GM20000 (cell line): ENCODE data around the gene PRDM5.

Source experiments
- DNase-seq: peaks from one replicate; pipeline ENCODE4 v3.0.0; 2012; ENCODE audit warnings: low spot score
- TF ChIP-seq, protein P1 (sequence below): IDR thresholded peaks from 2 replicates; pipeline ENCODE4 v1.5.1; 2012; ENCODE audit warnings: mild to moderate bottlenecking, control low read depth; ENCODE audit errors: extremely low read depth, missing control alignments

Gene PRDM5

GRCh38 chr4:120915336-120915735, 7.2 kb downstream of the PRDM5 start:
- no peak for DNase-seq

GRCh38 chr4:120903419-120903818, 19.1 kb downstream of the PRDM5 start:
- TF ChIP-seq, protein P1, sequence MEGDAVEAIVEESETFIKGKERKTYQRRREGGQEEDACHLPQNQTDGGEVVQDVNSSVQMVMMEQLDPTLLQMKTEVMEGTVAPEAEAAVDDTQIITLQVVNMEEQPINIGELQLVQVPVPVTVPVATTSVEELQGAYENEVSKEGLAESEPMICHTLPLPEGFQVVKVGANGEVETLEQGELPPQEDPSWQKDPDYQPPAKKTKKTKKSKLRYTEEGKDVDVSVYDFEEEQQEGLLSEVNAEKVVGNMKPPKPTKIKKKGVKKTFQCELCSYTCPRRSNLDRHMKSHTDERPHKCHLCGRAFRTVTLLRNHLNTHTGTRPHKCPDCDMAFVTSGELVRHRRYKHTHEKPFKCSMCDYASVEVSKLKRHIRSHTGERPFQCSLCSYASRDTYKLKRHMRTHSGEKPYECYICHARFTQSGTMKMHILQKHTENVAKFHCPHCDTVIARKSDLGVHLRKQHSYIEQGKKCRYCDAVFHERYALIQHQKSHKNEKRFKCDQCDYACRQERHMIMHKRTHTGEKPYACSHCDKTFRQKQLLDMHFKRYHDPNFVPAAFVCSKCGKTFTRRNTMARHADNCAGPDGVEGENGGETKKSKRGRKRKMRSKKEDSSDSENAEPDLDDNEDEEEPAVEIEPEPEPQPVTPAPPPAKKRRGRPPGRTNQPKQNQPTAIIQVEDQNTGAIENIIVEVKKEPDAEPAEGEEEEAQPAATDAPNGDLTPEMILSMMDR: no peak
- DNase-seq: no peak

More at GRCh38 chr4:120915336-120915735, 7.2 kb downstream of the PRDM5 start:
- TF ChIP-seq, protein P1: no peak

DNA sequence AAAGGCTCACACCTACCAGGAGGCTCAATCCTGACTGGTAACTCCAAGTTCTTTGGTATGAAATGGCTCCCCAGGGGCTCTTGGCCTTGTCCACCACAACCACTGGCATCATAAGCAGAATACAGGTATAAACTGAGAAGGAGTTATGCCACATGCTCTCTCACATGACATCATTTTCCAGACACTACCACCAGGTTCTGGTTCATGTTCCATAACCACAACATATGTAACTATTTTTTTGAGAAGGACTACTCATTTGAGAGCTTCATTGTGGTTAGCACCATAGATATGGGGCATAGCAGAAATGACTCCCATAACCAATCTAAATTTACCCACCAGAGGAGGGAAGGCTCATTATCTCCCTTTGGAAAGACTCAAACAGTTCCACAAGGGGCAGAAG, 19.6 kb downstream of the PRDM5 start:
- DNase-seq: no peak
- TF ChIP-seq, protein P1: no peak

DNA sequence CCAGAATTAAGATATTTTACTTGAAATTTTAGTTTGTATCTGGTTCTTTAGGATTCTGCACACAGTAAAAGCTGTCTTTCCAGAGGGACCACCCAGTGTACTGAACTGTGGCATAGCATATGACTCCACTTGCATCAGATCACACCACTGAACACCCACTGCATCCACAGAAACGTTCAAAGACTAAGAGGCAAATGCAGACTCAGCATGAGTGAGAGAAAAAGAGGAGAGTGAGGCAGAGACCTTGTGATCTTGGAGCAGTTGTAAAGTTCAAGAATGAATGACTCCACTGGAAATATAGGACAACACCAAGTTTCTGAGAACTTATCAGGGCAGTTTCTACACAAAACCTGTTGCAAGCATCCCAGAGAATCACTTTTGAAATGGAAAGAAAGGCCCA, 20.8 kb downstream of the PRDM5 start:
- TF ChIP-seq, protein P1: no peak
- no peak for DNase-seq

DNA sequence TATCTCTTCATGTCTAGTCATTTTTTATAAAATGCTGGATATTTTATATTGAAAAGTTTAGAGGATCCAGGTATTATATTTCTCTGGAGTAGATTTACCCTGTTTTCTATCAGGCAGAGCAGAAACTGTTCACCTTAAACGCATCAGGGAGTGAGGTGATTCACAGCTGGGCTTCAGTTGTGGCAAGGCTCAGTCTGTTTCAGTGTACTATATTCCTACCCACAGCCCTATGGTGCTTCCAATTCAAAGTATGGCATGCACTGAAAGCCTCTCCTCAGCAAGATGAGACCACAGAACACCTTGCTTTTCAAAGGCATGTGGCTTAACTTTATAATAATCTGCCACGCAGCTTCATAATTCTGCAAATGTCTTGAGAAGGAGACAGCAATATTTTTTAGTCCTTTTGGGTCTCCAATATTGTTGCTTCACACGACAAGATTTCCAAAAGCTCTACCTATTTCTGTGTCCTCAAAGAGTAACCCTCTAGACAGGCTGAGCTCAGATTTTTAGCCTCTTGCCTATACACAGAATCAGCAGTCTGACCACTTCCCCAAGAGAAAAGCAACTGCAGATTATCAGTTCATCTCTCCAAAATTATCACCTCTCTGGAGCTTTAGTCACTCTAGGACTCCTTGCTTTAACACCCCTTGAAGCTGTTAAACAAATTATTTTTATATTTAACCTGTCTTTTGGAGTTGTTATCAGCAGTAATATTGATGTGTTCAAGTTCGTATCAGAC, 24.4 kb downstream of the PRDM5 start:
- TF ChIP-seq, protein P1: no peak
- no peak for DNase-seq

DNA sequence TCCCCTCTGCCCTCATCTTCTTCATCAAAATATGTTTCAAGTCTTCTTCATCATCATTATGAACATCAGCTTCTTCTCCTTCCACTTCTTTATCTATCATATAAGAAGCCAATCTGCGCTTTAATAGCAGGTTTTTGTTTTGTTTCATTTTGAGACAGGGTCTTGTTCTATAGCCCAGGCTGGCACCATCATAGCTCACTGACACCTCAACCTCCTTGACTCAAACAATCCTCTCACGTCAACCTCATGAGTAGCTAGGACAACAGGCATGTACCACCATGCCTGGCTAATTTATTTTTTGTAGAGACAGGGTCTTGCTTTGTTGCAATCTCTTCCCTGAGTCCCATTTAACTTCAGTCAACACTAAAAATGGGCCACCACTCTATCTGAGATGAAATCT, 27.0 kb downstream of the PRDM5 start:
- TF ChIP-seq, protein P1: no peak
- DNase-seq: no peak

DNA sequence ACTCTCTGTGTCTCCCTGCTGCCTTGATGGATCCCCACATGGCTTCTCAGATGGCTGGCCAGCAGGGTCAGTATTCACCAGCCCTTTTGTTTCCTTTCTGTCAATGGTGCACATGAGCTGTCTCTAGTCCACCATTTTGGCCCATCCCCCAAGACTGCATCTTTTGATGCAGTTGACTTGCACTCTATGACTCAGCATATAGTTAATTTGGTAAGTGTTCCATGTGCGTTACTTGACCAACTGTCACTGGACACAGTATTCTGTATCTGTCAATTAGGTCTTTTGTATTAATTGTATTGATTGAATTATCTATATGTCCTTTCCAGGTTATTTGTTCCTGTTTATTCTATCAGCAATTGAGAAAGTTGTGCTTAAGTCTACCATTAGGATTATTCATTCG, 29.2 kb downstream of the PRDM5 start:
- TF ChIP-seq, protein P1: no peak
- DNase-seq: no peak
